ENCODE data around the gene DIP2A.

GRCh38 chr21:46544003-46544402 lies 85.3 kb downstream of the DIP2A start:
- TF ChIP-seq CTCF (IDR thresholded peaks at IDR 0.05; ENCODE audit: low read depth, low read length): no peak
- no peak for TF ChIP-seq EZH2phosphoT487 (IDR thresholded peaks at IDR 0.05; ENCODE audit: low read depth)

All from OCI-LY3 (cell line).